GM23248 (cell line): ENCODE results near the gene PRPS1. TPM values are rescaled to one million over a fixed set of nuclear protein-coding genes. Genes with fewer than 3 reads are reported as not detected.

ENCODE experiments used
- DNase-seq: peaks from one replicate; pipeline ENCODE4 v3.0.0-alpha.2; 2015
- H2AFZ ChIP-seq: fragments of 200-600 bp; sonication (generic); 2 replicates; pipeline ENCODE4 v1.6.1; 2016; ENCODE audit warnings: antibody characterized with exemption
- H3F3A ChIP-seq: fragments of 200-600 bp; sonication (generic); 2 replicates; pipeline ENCODE4 v1.6.1; 2016; ENCODE audit warnings: mild to moderate bottlenecking, antibody characterized with exemption, mixed run types; ENCODE audit not compliant: insufficient read depth
- H3K27ac ChIP-seq: fragments of 200-600 bp; sonication (generic); 2 replicates; pipeline ENCODE4 v1.5.1; 2016; ENCODE audit warnings: mild to moderate bottlenecking
- H3K27me3 ChIP-seq: fragments of 200-600 bp; sonication (generic); replicated peaks from 2 replicates; pipeline ENCODE4 v1.6.1; 2016; ENCODE audit warnings: mild to moderate bottlenecking; ENCODE audit not compliant: insufficient read depth
- H3K36me3 ChIP-seq: fragments of 200-600 bp; sonication (generic); 2 replicates; pipeline ENCODE4 v1.6.1; 2016; ENCODE audit warnings: low read depth, mild to moderate bottlenecking
- H3K4me1 ChIP-seq: fragments of 200-600 bp; sonication (generic); 2 replicates; pipeline ENCODE4 v1.6.1; 2016; ENCODE audit warnings: mild to moderate bottlenecking; ENCODE audit not compliant: insufficient read depth
- H3K4me2 ChIP-seq: fragments of 200-600 bp; sonication (generic); one replicate; pipeline ENCODE4 v1.6.1; 2016; ENCODE audit warnings: mild to moderate bottlenecking; ENCODE audit not compliant: unreplicated experiment
- H3K4me3 ChIP-seq: fragments of 200-600 bp; sonication (generic); 2 replicates; pipeline ENCODE4 v1.5.1; 2016; ENCODE audit warnings: mild to moderate bottlenecking
- H3K79me2 ChIP-seq: fragments of 200-600 bp; sonication (generic); 2 replicates; pipeline ENCODE4 v1.6.1; 2016; ENCODE audit warnings: mild to moderate bottlenecking; ENCODE audit not compliant: insufficient read depth
- H3K9ac ChIP-seq: fragments of 200-600 bp; sonication (generic); 2 replicates; pipeline ENCODE4 v1.6.1; 2016; ENCODE audit warnings: mild to moderate bottlenecking
- H3K9me2 ChIP-seq: fragments of 200-600 bp; sonication (generic); 2 replicates; pipeline ENCODE4 v1.6.1; 2016; ENCODE audit warnings: mixed run types, mild to moderate bottlenecking, moderate library complexity; ENCODE audit not compliant: insufficient read depth
- H3K9me3 ChIP-seq: fragments of 200-600 bp; sonication (generic); one replicate; pipeline ENCODE4 v1.6.1; 2017; ENCODE audit warnings: low read depth
- H4K20me1 ChIP-seq: fragments of 200-600 bp; sonication (generic); 2 replicates; pipeline ENCODE4 v1.6.0; 2016; ENCODE audit not compliant: insufficient read depth
- EZH2 ChIP-seq: fragments of 200-600 bp; sonication (generic); IDR thresholded peaks from 2 replicates; pipeline ENCODE4 v1.6.1; 2018; ENCODE audit warnings: antibody characterized with exemption, mild to moderate bottlenecking; ENCODE audit not compliant: insufficient read depth, poor library complexity, severe bottlenecking
- EZH2phosphoT487 ChIP-seq: fragments of 200-600 bp; sonication (generic); IDR thresholded peaks from 2 replicates; pipeline ENCODE4 v1.6.1; 2018; ENCODE audit warnings: antibody characterized with exemption, moderate library complexity, mild to moderate bottlenecking, low read depth; ENCODE audit not compliant: insufficient read depth
- WGBS, 2 experiments: methylation state at CpG; one replicate each; pipeline ENCODE4 v1.1.6; 2015 to 2017; ENCODE audit warnings: low lambda C conversion rate in 2 of 2, low coverage in 1 of 2; ENCODE audit errors: missing lambda C conversion rate in 2 of 2; 5-methylcytosine and 5-hydroxymethylcytosine counted together
- in situ Hi-C: fragments of 300-500 bp; cut with MboI; formaldehyde crosslinking; loops from 2 replicates; pipeline ENCODE4 v1.15.0; 2020
- polyA plus RNA-seq: library from polyadenylated mRNA; unstranded; fragments of >200 nt; fragmentation: Nextera tagmentation; extraction: Ambion mirVana; gene quantifications from 2 replicates; pipeline ENCODE4 v1.2.1, GENCODE V29; 2016
- total RNA-seq: library from RNA; depleted of rRNA; stranded (reverse); fragments of >200 nt; shearing (Covaris generic); gene quantifications from 2 replicates; pipeline ENCODE4 v1.2.3, GENCODE V29; 2014

Gene PRPS1
- total and polyA plus RNA-seq, 2 experiments from 2014 or later, result 76.7 to 87.7 TPM

DNA sequence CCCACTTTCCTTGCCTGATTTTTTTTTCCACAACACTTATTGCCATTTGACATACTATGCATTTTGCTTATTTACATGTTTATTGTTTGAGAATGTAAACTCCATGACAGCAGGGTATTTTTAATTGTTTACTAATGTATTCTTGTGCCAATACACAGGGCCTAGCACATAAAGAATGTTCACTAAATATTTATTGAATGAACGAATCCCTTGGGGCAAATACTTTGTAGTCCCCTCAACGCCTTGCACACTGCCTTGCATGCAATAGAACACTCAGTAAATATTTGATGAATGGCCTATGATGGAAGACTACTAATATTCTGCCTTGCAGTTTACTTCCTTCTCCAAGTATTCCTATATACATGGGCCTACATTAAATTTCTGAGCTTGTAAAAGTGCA lies 1.4 kb upstream of the PRPS1 start:
- Histone ChIP-seq H3K79me2 (peaks cover 33% of the 10 kb centered on the region), H3K4me3 (no peak overlapping the region), H2AFZ (no peak overlapping the region), H3K9ac (no peak overlapping the region), H3K4me1 (0 out of 2 replicates have a peak, but pooled peaks cover 6% of the 10 kb centered on the region), H3K27me3 (no peaks in the 10 kb centered on the region), H3K4me2 (no peak overlapping the region), H3K27ac (no peak overlapping the region), H3K36me3 (no peaks in the 10 kb centered on the region), H3K9me3 (no peaks in the 10 kb centered on the region), H3F3A (peaks cover 4% of the 10 kb centered on the region; the same call in 1 of the 2 replicates), H3K9me2 (no peaks in the 10 kb centered on the region), H4K20me1 (no peaks in the 10 kb centered on the region)
- DNase-seq, result no peak
- WGBS, 2 experiments, result 81 to 93% methylated on average over 2 of the region's 2 CpGs
- in situ Hi-C loops, result no loop called here
- TF ChIP-seq EZH2phosphoT487, result no peak
- no peak for TF ChIP-seq EZH2

GRCh38 chrX:107628662-107629539 lies 591 bp downstream of the PRPS1 start:
- Histone ChIP-seq H3K79me2 (peaks cover 52% of the 10 kb centered on the region), H3K4me3 (peak overlapping the region; percentile 80), H3K4me2 (peak overlapping the region; percentile 83), H3K4me1 (peaks cover 14% of the 10 kb centered on the region; the same call in 1 of the 2 replicates), H2AFZ (peak overlapping the region; percentile 86), H3K9ac (peak overlapping the region; percentile 89), H3K9me2 (no peaks in the 10 kb centered on the region), H3F3A (peaks cover 11% of the 10 kb centered on the region; the same call in 1 of the 2 replicates), H3K9me3 (no peaks in the 10 kb centered on the region), H4K20me1 (no peaks in the 10 kb centered on the region), H3K27ac (peak overlapping the region; percentile 77), H3K27me3 (no peaks in the 10 kb centered on the region), H3K36me3 (no peaks in the 10 kb centered on the region)
- WGBS, 2 experiments, result 1 to 2% methylated on average over 17 to 21 of the region's 29 CpGs
- in situ Hi-C loops, result no loop called here
- TF ChIP-seq EZH2, result no peak
- no peak for TF ChIP-seq EZH2phosphoT487
- peak; percentile 55 for DNase-seq

- H3K4me1 ChIP-seq, result peaks cover 14% of the 10 kb centered on the region; the same call in 1 of the 2 replicates
- in situ Hi-C loops, result no loop called here
- H3K27ac ChIP-seq, result peak overlapping the region; percentile 77
- peak; percentile 63 for DNase-seq
- no peak overlapping the region for H2AFZ ChIP-seq
- no peaks in the 10 kb centered on the region for H3K27me3 ChIP-seq
- peak overlapping the region; percentile 80 for H3K4me3 ChIP-seq
- WGBS, 2 experiments, result 18 to 20% methylated on average over 5 of the region's 5 CpGs
- H3K9ac ChIP-seq, result peak overlapping the region; percentile 89
- no peaks in the 10 kb centered on the region for H3K9me3 ChIP-seq
- TF ChIP-seq EZH2 (no peak), EZH2phosphoT487 (no peak)
- peak overlapping the region; percentile 83 for H3K4me2 ChIP-seq
- H3K9me2 ChIP-seq, result no peaks in the 10 kb centered on the region
- H3F3A ChIP-seq, result peaks cover 11% of the 10 kb centered on the region; the same call in 1 of the 2 replicates
- no peaks in the 10 kb centered on the region for H4K20me1 ChIP-seq
- H3K79me2 ChIP-seq, result peaks cover 59% of the 10 kb centered on the region
- no peaks in the 10 kb centered on the region for H3K36me3 ChIP-seq
Measured at GRCh38 chrX:107629540-107629909, 1.2 kb downstream of the PRPS1 start.

GRCh38 chrX:107630031-107630689 lies 1.9 kb downstream of the PRPS1 start:
- peak overlapping the region; percentile 80 for H3K4me3 ChIP-seq
- H3F3A ChIP-seq, result peaks cover 11% of the 10 kb centered on the region; the same call in 1 of the 2 replicates
- H4K20me1 ChIP-seq, result no peaks in the 10 kb centered on the region
- peaks cover 14% of the 10 kb centered on the region; the same call in 1 of the 2 replicates for H3K4me1 ChIP-seq
- H3K27me3 ChIP-seq, result no peaks in the 10 kb centered on the region
- in situ Hi-C loops, result no loop called here
- H3K79me2 ChIP-seq, result peaks cover 65% of the 10 kb centered on the region
- WGBS, 2 experiments, result 27 to 36% methylated on average over 3 of the region's 3 CpGs
- no peak for TF ChIP-seq EZH2phosphoT487
- no peak for TF ChIP-seq EZH2
- peak overlapping the region; percentile 83 for H3K4me2 ChIP-seq
- no peaks in the 10 kb centered on the region for H3K36me3 ChIP-seq
- DNase-seq, result no peak
- H3K9me3 ChIP-seq, result no peaks in the 10 kb centered on the region
- H3K27ac ChIP-seq, result peak overlapping the region; percentile 77
- no peak overlapping the region for H2AFZ ChIP-seq
- peak overlapping the region; percentile 89 for H3K9ac ChIP-seq
- no peaks in the 10 kb centered on the region for H3K9me2 ChIP-seq
